SIG-M5 (cell line): ENCODE results near the gene IL1R2.

Source experiments
- DNase-seq: peaks from one replicate; lab custom pipeline; 2025; lab: John Stamatoyannopoulos, UW

The IL1R2 gene

DNA sequence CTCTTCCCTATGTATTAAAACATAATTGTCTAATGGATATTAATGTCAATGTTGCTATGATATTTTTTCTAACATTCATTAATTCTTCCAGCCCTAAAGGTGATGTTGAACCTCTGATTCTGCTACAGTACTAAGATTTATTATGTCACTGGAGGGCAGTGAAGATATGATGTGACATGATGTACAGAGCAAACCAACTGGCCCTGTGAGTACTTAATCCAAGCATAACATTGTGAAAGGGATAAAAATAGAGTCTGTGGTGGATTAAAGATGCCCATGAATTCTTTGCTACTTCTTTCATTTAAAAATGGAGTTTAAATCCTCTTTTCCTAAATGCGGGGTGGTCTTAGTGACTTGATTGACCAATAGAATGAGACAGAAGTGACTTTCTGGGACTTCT lies 51.8 kb downstream of the IL1R2 start:
- DNase-seq: no peak

DNA sequence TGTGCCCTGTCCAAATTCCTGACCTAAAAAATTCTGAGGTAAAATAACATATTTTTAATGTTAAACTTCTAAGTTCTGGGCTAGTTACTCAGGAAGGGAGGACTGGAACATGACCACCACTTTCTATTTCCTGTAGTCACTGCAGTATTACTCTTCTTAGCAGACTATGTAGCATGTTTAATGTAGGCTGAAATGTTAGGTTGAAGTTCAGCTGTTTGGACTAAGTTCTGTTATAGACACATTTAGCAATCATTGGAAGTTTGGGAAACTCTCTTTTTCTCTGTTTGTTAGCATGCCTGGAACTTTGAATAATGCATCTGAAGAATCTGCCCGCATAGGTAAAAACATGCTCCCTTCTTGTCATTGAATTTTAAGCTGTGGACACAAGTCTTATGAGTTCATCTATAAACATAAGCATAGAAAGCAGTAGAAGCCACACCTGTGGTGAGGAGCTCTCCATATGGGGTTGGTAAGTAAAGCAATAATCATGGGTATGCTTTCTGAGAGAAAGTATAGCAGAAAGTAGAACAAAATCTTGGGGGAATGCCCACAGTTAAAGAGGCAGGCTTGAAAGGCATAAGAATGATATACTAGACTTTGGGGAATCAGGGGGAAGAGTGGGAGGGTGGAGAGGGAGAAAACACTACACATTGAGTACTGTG lies 52.6 kb downstream of the IL1R2 start:
- no peak for DNase-seq

DNA sequence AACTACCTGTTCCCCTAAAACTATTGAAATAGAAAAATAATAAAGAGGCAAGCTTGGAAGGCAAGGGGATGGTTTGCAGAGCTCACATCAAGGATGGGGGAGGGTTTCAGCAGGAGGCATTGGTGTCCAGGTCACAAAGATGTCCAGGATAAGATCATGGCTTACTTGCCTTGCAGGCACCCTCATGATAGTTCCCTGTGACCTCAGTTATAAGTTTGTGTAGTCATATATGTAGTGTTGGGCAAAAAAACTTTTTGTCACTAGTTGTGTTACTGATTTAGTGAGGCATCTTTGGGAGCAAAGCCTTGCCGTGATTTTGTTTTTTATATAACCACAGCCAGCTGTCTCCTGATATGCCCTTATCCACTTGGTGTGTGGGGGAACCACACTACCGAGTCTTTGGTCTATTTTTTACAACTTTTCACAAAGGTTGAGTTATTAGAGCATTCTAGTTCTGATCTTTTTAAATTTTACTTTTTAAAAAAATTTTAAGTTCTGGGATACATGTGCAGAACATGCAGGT lies 53.3 kb downstream of the IL1R2 start:
- DNase-seq: no peak

DNA sequence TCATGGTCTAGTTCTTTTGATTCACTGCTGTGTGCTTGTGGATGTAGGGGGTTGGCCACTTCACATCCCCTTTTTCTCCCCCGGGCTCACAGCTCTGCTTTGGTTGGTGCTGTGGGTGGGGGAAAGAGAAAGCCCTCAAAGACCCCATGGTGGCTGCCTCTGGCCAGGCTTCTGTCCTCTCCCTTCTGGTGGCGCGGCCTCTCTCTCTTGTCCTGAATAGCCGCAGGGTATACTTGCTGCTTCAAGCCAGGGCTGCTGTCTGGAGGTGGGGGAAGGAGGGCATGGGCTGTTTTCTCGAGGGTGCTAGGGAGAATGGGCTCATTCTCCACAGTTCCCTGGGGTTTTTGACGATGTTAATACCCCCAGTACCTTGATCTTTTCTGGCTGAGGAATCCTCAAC lies 53.9 kb downstream of the IL1R2 start:
- DNase-seq: no peak

DNA sequence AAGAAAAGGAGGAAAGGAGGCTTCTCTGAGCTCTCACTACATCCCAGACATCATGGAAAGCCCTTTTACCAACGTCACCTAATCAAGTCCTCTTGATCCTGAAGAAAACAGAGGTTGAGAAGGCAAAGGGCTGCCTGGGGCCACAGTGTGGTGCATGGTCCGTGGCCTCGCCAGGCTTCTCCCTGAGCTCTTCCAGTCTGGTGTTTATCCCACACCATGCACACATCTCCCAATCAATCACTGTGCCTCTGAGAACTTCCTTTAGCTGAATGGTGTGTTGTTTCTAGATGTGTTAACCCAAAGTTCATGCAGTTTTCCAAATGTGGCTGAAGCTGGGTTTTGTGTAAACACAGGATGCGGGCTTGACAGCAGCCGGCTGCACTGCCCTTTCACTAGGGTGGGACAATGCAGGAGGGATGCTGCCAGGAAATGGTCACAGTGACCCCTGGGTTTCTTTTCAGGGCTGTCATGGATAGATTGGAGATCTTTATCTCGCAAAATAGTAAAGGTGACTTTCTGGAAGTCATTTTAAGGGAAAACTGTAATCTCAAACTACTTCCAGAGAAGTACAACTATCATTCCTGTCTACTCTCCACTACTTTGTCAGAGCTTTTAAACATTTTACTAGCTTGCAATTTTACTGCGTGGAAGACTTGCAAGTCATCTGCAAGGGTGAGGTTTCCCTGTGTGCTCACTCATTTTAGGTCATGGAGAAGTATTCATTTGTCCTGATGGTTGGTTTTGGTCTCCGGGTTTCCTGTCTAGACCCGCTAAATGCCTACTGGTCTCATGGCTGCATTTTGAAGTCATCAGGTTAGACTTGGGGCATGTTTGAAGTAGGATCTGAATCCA lies 54.6 kb downstream of the IL1R2 start:
- no peak for DNase-seq

DNA sequence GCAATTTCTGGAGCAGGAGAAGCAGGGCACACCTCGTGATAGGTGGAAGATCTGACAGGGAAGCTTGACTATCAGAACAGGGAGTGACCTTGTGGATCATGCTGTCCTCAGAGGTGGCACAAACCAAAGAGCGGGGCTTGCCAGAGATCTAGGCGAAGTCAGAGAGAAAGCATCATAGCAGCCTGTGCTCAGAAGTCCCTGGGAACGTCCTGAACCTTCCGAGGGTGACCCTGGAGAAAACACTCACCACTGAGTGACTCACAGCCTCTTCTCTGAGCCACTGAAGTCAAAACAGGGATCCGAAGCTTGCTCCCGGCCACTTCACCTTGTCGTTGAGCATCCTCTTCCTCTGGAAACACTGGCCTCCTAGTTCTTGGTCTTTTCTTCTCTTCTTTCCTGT lies 56.7 kb downstream of the IL1R2 start:
- no peak for DNase-seq

DNA sequence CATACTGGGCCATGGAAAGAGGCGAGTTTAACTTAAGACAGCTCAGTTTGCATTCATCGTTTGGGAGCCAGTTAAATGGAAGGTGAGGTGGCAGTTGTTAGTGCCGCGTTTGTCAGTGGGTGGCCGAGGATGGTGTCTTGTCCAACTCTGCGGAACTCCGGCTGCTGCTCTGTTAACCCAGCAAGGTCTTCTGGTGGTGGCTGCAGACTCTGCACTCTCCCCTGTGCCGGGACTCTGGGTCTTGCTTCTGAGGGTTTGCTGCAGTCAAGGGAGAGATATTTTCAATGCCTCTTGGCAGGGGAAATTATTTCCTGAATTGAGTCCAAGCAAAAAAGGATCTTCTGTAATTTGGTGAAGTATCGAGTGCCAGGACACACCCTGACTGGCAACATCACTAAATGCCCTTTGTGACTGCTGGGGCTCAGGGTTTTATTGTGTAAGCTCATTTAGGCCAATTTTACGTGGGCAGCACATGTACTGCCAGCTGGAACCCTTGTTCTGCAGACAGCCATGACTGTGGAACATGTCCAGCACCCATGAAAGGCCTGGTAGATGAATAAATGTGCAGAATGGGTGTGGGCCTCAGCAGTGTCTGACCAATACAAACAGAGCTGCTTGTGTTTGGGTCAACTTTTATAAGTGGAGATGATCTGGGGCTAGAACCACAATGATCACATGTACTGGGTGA lies 58.1 kb downstream of the IL1R2 start:
- no peak for DNase-seq

DNA sequence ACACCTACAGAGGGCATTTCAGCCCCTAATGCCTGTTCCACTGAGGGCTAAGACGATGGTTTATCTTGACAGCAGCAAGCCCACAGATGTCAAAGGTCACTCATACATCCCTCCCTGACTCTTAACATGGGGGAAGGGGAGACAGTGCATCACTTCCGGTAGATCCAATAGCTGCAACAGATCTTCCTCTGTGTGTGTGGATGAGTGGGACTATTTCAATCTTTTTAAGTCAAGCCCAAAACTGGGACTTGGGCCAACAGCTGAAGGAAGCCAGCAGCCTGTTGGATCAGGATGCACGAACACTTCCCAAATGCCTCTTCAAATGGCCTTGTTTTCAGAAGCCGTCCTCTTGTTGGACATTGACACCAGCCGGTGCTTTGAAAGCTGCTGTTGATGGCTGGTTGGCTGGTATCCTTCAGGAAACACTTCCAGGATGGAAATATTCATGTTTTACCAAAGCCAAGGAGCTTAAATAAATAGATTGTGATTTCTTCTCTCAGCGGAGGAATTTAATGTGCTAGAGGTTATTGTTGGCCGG lies 59.2 kb downstream of the IL1R2 start:
- DNase-seq: no peak

DNA sequence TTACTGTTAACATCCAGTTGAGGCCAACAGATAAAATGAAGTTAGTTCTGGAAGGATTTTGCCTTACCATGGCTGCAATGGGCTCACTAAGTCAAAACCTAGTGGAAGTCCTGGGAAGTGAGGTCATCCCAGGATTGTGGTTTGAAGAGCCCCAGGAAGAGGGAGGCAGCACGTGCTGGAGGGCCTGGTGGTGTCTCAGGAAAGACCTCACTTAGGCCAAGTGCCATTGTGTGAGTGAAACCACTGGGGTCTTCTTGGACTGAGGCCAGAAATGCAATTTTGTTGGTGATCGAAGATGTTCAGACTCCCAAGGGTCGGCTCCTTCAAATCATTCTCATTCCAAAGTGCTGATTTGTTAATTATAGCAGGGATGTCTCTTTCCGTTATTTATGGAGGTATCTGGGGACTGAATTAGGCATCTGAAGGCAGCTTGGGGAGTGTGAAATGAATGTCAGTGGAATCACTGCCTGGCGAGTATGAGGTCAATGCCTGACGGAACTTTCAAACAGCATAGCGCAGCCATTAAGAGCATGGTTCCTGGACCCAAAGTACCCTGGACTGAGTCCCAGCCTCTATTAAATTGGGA lies 60.0 kb downstream of the IL1R2 start:
- DNase-seq: no peak

DNA sequence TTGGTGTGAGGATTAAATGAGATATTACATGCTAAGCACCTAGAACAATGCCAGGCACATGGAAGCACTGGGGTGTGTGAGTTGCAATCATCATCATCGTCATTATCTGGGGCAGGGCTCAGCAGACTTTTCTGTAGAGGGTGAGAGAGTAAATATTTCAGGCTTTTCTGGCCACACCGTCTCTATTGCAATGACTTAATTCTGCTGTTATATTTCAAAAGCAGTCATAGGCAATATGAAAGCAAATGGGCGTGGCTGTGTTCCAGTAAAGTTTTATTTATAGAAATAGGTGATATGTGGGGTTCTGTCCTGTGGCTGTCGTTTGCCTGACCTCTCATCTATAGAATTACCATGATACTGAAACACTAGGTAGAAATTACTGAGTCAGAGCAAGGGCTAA lies 60.6 kb downstream of the IL1R2 start:
- no peak for DNase-seq

DNA sequence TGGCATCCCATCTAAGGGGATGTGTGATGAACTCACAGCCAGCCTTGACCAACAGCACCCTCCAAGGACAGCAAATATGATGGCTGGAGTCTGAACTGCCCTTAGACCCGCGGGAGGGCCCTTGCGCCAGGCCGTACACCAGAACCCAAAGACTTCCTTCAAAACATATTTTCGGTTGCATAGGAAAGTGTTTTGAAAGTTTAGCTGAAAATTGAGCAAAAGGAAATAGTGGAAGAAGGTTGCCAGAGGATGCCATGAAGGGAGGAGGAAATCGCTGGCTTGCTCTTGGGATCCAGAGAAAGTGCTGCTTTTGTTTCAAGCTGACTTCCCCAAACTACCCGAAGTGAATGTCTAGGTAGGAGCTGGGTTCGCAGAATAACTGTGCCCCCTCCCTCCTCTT lies 61.3 kb downstream of the IL1R2 start:
- no peak for DNase-seq

DNA sequence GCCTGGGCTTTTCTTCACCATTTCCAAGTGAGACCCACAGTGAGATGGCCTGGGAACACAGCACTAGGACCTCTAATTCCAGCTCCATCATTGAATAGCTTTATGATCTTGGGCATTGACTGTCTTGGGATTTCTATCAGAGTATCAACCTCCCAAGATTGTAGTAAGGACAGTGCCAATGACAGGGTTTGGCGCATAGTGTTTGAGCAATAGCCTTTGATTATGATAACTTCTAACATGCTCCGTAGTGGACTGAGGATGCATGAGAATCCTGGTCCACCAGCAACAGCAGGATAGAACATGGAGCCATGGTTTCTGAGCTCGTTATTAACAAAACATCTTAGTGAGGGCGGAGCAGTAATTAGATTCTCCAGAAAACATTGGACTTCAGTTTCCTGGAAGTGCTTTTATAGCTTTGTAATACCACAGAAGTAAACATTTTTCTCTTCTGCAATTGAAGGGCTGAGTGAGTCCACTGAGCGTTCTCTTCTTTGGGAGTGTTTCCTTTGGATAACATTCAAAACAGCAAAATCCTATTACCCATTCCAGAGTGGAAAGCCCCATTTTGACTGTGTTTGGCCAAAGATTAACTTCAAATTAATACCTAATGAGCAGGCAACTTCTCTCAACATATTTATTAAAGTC lies 63.7 kb downstream of the IL1R2 start:
- no peak for DNase-seq

DNA sequence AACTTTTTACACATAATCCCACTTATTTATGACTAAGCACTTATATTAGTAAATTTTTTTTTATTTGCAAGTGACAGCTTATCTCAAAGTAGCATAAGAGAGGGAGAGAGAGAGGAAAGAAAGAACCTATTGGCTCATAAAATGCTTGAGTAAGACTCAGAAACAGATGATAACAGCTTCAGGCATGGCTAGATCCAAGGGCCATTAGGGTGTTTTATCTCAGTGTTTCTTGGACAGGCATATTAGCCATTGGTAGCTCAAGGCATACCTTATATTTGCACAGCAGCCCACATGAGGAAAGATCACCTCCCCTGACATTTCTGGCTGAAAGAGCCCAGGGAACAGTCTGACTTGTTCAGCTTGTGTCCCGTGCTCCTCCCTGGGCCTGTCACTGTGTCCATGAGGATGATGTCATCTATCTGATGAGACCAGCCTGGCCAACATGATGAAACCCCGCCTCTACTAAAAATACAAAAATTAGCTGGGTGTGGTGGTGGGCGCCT lies 64.4 kb downstream of the IL1R2 start:
- no peak for DNase-seq

DNA sequence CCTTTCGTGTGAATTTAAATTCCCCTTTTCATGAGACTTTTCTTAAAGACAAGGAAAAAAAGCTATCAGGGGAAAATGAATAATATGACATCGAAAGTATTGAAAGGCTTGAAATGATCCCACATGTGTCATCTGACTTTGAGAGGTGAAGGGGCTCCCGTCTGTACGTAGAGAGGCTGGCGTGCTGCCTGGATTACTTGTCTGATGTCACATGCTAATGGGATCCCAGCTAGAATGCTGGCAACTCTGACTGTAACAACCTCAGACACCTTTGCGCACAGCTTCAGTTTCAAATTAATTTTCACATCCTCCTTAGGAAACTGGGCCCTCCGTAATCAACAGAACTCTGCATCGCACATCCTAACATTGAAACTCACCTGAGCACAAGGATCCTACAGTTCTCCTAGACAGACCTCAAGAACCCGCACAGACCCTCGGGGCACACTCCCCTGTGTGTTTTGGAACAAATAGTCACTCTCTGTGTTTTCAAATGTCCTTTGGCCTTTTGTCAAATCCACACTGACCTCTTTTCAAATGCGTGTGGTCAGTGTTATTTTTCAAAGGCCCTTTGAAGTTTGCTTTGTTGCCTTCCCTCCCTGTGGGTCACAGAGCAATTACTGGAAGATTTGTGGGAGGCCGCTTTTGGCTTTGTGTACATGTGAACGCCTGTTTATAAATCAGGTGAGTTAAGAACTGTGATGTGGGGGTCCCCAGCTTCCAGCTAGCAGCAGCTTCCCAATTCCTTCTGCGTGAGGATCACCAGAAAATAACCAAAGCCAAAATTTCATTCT lies 65.9 kb downstream of the IL1R2 start:
- DNase-seq: no peak

DNA sequence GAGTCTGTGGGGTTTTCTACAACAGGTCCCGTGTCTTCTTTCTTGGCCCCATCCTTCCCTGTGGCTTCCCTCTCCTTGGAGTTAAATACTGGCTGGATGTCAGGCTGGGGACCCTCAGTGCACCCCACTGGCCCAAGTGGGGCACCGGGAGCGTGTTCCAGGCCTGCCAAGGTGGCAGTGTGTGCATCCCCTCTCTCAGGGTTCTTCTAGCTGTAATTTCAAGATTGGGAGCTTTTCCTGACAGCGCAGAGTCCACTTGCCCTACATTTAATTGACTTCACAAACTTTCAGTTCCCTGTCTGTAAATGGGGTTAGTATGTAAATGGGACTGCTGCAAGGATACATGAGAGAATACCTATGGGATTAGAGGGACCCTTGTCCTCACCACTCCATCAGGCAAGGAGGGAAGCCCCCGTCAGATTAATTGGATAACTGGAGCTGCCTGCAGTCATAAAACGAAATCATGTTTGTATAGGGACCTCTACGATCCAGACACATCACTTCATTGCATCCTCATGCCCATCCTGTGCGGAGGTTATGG lies 66.6 kb downstream of the IL1R2 start:
- no peak for DNase-seq

DNA sequence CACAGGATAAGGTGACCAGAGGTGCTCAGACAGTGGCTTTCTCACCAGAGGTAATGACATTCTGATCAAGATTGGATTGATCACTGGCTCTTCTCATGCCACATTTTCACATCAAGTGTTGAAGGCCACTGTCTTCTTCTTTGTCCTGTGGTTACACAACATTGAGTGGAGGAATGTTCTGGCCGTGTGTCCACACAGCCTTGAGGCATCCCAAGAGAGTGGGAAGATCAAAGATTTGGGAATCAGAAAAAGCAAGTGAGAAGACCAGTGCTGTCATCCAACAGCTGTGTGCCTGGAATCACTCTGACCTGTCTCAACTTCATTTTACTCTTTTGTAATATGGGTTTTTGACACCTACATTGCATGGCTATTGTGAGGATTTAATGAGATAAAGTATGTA lies 67.4 kb downstream of the IL1R2 start:
- DNase-seq: no peak

DNA sequence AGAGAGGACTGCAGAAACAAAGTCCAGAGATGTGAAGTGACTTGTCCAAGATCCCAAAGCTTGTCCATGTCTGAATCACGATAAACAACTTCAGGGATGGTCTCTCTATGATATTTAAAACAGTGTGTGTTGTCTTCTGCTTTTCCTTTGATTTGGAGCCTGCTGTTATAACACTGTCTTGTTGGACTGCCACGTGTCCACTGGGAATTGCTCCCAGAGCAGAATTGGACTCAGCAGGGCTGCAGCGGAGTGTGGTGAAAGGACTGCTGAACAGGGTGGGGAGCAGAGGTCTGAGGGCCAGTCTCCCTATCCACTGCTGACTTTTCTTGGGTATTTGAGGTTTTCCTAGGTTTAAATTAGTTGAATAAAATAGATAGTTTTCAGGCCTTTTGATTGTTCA lies 68.3 kb downstream of the IL1R2 start:
- DNase-seq: no peak

DNA sequence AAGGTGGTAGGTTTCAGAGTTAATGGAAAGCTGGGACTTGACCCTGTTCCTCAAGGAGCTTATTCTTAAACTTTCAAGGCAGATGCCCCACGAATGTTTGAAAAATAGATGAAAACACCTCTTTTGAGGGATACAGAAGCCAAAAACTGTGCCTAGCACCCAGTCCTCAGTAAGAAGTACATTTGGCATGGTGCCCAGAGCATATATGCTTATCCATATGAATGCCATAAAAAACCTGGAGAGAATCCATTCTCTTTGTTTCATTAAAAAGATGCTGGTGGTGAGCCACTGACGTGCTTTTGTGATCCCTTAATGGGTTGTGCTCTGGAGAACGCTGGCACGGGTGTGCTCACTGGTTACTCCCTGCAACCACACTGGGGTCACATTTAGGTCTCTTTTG lies 69.0 kb downstream of the IL1R2 start:
- DNase-seq: no peak

DNA sequence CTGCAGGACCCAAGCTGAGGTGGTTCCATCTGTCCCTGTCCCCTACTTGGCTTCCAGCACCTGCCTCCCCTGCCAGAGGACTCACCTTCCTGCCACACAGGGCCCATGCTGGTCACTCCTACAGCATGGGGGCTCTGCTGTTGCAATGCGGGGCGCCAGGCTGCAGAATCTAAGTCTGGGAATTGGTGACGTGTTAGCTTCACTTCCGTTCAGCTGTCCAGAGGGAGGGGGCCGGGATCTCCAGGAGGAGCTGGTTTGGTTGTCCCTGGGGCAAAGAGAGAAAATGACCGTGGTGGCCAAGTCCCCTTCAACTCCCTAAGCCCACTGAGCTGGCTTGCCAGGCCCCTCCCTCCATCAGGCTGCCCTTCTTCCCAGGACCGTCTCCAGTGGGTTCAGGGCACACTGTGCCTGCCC lies 69.5 kb downstream of the IL1R2 start:
- DNase-seq: no peak
